BE2C (cell line): ENCODE measurements around the gene COX4I1.

Source experiments
- DNase-seq: peaks from one replicate; pipeline ENCODE4 v3.0.0-alpha.2; 2020
- H3K27me3 ChIP-seq: fragments of 250-450 bp; sonication (Bioruptor Pico); 2 replicates; pipeline ENCODE4 v1.5.1; 2020; ENCODE audit warnings: mild to moderate bottlenecking
- H3K36me3 ChIP-seq: fragments of 250-450 bp; sonication (Bioruptor Pico); 2 replicates; pipeline ENCODE4 v1.5.1; 2020; ENCODE audit warnings: mild to moderate bottlenecking
- H3K4me1 ChIP-seq: fragments of 250-450 bp; sonication (Bioruptor Pico); 2 replicates; pipeline ENCODE4 v1.5.1; 2020
- H3K4me3 ChIP-seq: 2 replicates; pipeline ENCODE4 v1.5.1; 2011; ENCODE audit warnings: low read depth, low read length
- H3K9me3 ChIP-seq: fragments of 250-450 bp; sonication (Bioruptor Pico); 2 replicates; pipeline ENCODE4 v1.5.1; 2020
- TF ChIP-seq, protein P1 (sequence below): IDR thresholded peaks from 2 replicates; pipeline ENCODE4 v1.5.1; 2012; ENCODE audit warnings: mild to moderate bottlenecking, low read depth, low read length

The COX4I1 gene

DNA sequence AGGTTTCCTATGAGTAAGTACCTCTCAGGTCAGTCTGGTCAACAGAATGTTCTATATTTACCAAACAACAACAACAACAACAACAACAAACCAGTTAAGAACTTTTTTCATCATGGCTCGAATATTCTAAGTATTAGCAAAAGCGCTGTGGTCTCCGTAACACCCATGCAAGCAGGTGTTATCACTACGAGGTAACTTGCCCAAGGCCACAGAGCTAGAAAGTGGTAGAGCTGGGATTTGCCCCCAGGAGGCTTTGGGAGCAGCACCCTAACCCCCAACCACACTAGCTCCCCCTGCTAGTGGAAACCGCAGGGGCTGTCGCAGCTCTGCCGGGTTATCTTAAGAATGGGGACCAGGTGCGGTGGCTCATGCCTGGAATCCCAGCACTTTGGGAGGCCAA, 24.7 kb upstream of the COX4I1 start:
- DNase-seq, result no peak
- Histone ChIP-seq H3K36me3 (peaks cover 22% of the 10 kb centered on the region), H3K9me3 (no peaks in the 10 kb centered on the region), H3K4me1 (no peaks in the 10 kb centered on the region), H3K4me3 (no peak overlapping the region), H3K27me3 (no peaks in the 10 kb centered on the region)
- TF ChIP-seq, protein P1, sequence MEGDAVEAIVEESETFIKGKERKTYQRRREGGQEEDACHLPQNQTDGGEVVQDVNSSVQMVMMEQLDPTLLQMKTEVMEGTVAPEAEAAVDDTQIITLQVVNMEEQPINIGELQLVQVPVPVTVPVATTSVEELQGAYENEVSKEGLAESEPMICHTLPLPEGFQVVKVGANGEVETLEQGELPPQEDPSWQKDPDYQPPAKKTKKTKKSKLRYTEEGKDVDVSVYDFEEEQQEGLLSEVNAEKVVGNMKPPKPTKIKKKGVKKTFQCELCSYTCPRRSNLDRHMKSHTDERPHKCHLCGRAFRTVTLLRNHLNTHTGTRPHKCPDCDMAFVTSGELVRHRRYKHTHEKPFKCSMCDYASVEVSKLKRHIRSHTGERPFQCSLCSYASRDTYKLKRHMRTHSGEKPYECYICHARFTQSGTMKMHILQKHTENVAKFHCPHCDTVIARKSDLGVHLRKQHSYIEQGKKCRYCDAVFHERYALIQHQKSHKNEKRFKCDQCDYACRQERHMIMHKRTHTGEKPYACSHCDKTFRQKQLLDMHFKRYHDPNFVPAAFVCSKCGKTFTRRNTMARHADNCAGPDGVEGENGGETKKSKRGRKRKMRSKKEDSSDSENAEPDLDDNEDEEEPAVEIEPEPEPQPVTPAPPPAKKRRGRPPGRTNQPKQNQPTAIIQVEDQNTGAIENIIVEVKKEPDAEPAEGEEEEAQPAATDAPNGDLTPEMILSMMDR, result no peak

DNA sequence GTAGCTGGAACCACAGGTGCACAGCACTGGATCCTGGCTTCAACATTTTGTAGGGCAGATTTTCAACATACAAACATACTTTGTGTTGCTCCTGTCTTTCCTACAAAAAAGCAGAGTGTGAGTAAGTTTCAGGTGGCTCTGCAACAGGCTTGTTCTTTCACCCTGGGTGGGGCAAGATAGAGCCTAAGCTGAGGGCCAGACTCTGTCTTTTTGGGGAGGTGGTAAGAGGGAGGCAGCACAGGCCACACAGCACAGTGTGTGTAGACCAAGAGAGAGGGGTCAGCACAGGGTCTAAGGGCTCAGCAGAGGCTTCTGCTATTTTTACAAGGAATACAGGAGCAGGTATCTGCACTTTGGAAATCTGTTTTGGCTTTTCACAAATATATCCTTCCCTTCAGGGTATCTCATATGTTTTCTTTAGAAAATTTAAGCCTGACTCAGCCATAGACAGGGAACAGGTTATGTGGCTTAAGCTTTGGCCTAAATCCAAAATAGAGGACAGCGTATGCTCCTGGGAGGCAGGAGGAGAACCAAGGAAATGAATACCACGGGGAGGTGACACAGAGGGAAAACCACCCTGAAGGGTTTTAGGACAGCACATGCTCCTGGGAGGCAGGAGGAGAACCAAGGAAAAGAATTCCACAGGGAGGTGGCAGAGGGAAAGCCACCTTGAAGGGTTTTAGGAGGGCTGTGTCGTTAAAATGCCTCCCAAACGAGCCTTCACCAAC, 21.7 kb upstream of the COX4I1 start:
- Histone ChIP-seq H3K4me3 (no peak overlapping the region), H3K36me3 (peaks cover 40% of the 10 kb centered on the region), H3K4me1 (no peaks in the 10 kb centered on the region), H3K27me3 (no peaks in the 10 kb centered on the region), H3K9me3 (no peaks in the 10 kb centered on the region)
- DNase-seq, result no peak
- TF ChIP-seq, protein P1, result no peak

DNA sequence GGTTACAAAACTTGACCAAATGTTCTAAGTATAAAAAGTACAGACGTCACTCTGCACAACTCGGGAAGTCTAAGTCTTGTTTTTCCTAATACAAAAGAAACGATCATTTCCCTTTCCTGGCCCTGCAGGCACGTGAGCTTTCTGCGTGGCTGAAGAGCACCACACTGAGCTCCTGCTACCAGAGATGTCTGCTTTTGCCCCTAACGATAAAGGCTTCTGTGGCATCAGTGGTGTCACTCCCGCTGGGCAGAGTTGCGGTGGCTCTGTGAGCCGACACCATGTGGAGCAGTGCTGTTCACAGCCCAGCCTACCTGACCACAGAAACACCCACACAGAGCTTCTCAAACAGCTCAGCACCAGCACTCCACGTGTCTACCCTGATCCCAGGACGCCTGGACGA, 20.6 kb upstream of the COX4I1 start:
- TF ChIP-seq, protein P1, result no peak
- Histone ChIP-seq H3K36me3 (peaks cover 45% of the 10 kb centered on the region), H3K27me3 (no peaks in the 10 kb centered on the region), H3K4me1 (no peaks in the 10 kb centered on the region), H3K9me3 (no peaks in the 10 kb centered on the region), H3K4me3 (no peak overlapping the region)
- DNase-seq, result no peak

DNA sequence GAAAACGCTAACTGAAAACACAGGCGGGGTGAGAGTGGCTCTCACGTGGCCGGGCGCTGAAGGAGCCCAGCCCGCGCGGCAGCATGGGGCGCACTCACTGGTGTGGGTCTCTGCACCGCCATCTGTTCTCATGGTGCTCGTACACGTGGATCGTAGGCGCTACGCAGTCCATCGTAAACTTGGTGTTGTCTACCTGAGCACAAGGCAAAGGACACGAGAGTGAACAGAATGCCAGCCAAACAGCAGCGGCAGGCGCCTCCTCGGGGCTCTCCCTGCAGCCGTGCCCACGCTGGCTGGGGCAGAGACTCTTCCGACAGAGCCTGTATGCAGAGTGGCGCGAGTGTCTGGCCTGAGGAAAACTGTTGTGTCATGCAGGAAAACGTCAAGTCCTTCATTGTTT, 19.2 kb upstream of the COX4I1 start:
- Histone ChIP-seq H3K4me3 (no peak overlapping the region), H3K36me3 (peaks cover 48% of the 10 kb centered on the region), H3K27me3 (no peaks in the 10 kb centered on the region), H3K9me3 (no peaks in the 10 kb centered on the region), H3K4me1 (no peaks in the 10 kb centered on the region)
- no peak for DNase-seq
- TF ChIP-seq, protein P1, result no peak

DNA sequence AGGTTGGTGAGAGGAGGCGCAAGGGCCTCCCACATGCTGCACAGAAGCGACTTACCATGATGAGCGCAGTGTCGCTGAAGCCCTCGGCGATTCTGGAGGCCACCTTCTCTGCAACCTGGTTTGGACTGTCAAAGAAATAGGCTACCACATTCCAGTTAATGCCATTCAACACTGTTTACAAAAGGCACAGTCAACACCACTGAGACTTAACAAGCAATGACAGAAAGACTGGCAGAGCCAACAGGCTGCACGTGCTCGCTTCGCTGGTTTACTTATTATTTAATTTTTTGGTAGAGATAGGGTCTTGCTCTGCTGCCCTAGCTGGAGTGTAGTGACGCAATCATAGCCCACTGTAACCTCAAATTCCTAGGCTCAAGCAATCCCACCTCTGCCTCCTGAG, 18.3 kb upstream of the COX4I1 start:
- Histone ChIP-seq H3K4me3 (no peak overlapping the region), H3K36me3 (peaks cover 54% of the 10 kb centered on the region), H3K4me1 (no peaks in the 10 kb centered on the region), H3K27me3 (no peaks in the 10 kb centered on the region), H3K9me3 (no peaks in the 10 kb centered on the region)
- TF ChIP-seq, protein P1, result no peak
- DNase-seq, result no peak

DNA sequence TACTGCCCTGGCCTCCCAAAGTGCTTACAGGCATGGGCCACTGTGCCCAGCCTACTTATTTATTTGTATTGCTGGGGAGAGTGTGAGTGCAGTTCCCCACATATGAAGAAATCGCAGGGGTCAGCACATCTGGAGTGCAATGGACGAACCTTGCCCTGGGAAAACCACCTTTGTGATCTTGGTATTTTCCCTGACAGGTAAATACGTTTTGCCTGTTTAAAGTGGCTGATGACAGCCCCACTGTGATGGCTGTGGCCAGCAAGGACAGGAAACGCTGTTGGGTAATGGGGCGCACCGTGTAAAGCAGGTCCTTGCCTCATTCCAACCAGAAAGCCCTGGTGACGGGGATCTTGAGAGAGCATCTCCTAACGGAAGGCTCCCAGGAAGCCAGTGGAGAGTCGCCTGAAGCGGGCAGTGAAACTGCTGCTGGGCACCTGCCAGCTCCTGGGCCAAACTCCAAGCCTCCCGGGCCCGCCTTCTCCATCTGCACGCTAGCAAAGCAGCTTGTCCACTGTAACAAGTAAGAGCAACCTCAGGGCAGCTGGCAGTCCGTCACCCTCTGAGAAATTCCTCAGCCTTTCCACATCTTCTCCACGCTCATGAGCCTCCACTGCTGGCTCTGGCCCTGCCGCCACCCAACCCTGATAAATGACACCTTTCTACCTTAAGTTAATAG, 17.7 kb upstream of the COX4I1 start:
- no peak overlapping the region for H3K4me3 ChIP-seq
- H3K27me3 ChIP-seq, result no peaks in the 10 kb centered on the region
- DNase-seq, result no peak
- no peaks in the 10 kb centered on the region for H3K4me1 ChIP-seq
- no peaks in the 10 kb centered on the region for H3K9me3 ChIP-seq
- TF ChIP-seq, protein P1, result no peak
- H3K36me3 ChIP-seq, result peaks cover 61% of the 10 kb centered on the region
